RWPE2 (cell line): ENCODE measurements around the gene AGBL4.

ENCODE experiments used
- ATAC-seq: fragments of 200-7000 bp; cut with Tn5 transposase; 3 replicates; pipeline ENCODE4 v1.9.1; 2021; ENCODE audit warnings: low read depth
- DNase-seq: peaks from one replicate; pipeline ENCODE4 v3.0.0-alpha.2; 2020; ENCODE audit warnings: low spot score
- H3K27ac ChIP-seq: fragments of 450-650 bp; 2 replicates; pipeline ENCODE4 v1.5.1; 2017; ENCODE audit warnings: mild to moderate bottlenecking; ENCODE audit not compliant: poor library complexity, severe bottlenecking
- H3K27me3 ChIP-seq: fragments of 250-450 bp; sonication (Bioruptor Pico); 2 replicates; pipeline ENCODE4 v1.5.1; 2021; ENCODE audit warnings: mild to moderate bottlenecking, moderate library complexity; ENCODE audit not compliant: insufficient read depth, poor library complexity, severe bottlenecking
- H3K36me3 ChIP-seq: fragments of 250-450 bp; sonication (Bioruptor Pico); 2 replicates; pipeline ENCODE4 v1.5.1; 2020; ENCODE audit warnings: low read depth, mild to moderate bottlenecking, moderate library complexity
- H3K4me1 ChIP-seq: fragments of 250-450 bp; sonication (Bioruptor Pico); 2 replicates; pipeline ENCODE4 v1.5.1; 2021; ENCODE audit warnings: mild to moderate bottlenecking, moderate library complexity; ENCODE audit not compliant: insufficient read depth, poor library complexity, severe bottlenecking
- H3K4me3 ChIP-seq: fragments of 250-450 bp; sonication (Bioruptor Pico); 2 replicates; pipeline ENCODE4 v1.5.1; 2021; ENCODE audit warnings: mild to moderate bottlenecking, moderate library complexity; ENCODE audit not compliant: severe bottlenecking
- H3K9me3 ChIP-seq: fragments of 250-450 bp; sonication (Bioruptor Pico); 2 replicates; pipeline ENCODE4 v1.5.1; 2021; ENCODE audit warnings: mild to moderate bottlenecking, moderate library complexity; ENCODE audit not compliant: severe bottlenecking
- TF ChIP-seq, protein P1 (sequence below): fragments of 450-650 bp; IDR thresholded peaks from one replicate; pipeline ENCODE4 v1.5.1; 2017; ENCODE audit warnings: mild to moderate bottlenecking, moderate library complexity; ENCODE audit not compliant: poor library complexity, severe bottlenecking

The AGBL4 gene

DNA sequence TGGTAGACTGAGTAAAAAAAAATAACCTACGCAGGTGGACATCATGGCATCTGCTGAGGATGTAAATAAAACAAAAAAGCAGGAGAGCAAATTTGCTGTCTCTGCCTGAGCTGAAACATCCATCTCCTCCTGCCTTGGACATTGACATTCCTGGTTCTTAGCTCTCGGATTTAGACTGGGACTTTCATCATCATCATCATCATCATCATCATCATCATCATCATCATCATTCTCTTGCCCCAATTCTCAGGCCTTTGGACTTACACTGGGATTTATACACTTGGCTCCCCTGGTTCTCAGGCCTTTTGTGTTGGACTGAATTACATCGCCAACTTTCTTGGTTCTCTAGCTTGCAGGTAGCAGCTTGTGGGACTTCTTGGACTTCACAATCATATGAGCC, 938.7 kb downstream of the AGBL4 start:
- Histone ChIP-seq H3K27ac (no peak overlapping the region), H3K4me1 (no peaks in the 10 kb centered on the region), H3K9me3 (no peaks in the 10 kb centered on the region), H3K36me3 (no peaks in the 10 kb centered on the region), H3K4me3 (no peak overlapping the region), H3K27me3 (no peaks in the 10 kb centered on the region)
- TF ChIP-seq, protein P1, sequence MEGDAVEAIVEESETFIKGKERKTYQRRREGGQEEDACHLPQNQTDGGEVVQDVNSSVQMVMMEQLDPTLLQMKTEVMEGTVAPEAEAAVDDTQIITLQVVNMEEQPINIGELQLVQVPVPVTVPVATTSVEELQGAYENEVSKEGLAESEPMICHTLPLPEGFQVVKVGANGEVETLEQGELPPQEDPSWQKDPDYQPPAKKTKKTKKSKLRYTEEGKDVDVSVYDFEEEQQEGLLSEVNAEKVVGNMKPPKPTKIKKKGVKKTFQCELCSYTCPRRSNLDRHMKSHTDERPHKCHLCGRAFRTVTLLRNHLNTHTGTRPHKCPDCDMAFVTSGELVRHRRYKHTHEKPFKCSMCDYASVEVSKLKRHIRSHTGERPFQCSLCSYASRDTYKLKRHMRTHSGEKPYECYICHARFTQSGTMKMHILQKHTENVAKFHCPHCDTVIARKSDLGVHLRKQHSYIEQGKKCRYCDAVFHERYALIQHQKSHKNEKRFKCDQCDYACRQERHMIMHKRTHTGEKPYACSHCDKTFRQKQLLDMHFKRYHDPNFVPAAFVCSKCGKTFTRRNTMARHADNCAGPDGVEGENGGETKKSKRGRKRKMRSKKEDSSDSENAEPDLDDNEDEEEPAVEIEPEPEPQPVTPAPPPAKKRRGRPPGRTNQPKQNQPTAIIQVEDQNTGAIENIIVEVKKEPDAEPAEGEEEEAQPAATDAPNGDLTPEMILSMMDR, result no peak
- DNase-seq, result no peak
- no peak for ATAC-seq

DNA sequence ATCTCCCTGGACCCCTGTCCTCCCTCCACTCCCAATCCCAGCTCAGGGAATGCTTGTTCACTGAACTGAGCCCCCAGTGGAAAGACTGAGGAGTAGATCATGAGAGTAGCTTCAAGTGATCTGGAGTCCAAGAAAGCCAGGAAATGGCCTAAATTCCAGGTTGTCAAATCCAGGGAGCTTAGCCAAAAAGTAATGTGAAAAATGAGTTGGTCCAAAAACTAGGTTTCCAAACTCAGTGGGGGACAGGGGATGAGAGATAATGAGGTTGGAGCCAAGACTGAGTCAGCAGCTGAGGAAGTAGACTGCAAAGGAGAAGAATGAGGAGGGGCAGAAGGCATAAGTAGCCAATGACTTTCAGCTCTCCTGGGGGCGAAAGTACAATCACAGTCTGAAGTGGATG, 963.0 kb downstream of the AGBL4 start:
- Histone ChIP-seq H3K9me3 (no peaks in the 10 kb centered on the region), H3K4me3 (no peak overlapping the region), H3K4me1 (no peaks in the 10 kb centered on the region), H3K27ac (no peak overlapping the region), H3K27me3 (no peaks in the 10 kb centered on the region), H3K36me3 (no peaks in the 10 kb centered on the region)
- ATAC-seq (no peak), DNase-seq (no peak)
- TF ChIP-seq, protein P1, result no peak

DNA sequence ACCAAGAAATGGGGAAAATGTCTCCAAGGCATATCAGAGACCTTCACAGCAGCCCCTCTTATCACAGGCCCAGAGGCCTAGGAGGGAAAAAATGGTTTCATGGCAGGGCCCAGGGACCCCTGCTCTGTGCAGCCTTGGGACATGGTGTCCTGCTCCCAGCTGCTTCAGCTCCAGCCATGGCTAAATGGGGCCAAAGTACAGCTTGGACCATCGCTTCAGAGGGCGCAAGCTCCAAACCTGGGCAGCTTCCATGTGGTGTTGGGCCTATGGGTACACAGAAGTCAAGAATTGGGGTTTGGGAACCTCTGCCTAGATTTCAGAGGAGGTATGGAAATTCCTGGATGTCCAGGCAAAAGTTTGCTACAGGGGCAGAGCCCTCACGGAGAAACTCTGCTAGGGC, 964.7 kb downstream of the AGBL4 start:
- Histone ChIP-seq H3K4me3 (no peak overlapping the region), H3K36me3 (no peaks in the 10 kb centered on the region), H3K4me1 (no peaks in the 10 kb centered on the region), H3K27ac (no peak overlapping the region), H3K9me3 (peaks cover 2% of the 10 kb centered on the region), H3K27me3 (no peaks in the 10 kb centered on the region)
- ATAC-seq, result no peak
- TF ChIP-seq, protein P1, result no peak
- no peak for DNase-seq

DNA sequence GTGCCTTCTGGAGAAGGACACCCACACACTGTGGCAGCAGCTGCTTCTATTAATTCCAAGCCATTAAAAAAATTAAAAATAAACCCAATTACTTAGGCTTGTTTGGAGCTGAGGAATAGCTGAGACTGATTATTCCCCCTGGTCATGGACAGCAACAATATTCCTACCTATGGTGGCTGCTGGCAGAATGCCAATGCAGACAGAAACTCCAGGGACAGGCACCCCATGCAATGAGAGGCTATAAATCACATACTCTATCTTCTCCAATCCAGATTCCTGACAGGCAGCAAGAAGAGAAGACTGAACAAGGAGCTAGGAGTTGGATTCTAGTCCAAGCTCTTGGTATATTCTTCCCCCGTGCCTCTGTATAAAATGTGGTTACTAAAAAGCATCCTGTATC, 971.7 kb downstream of the AGBL4 start:
- Histone ChIP-seq H3K9me3 (peaks cover 2% of the 10 kb centered on the region), H3K27ac (no peak overlapping the region), H3K4me1 (no peaks in the 10 kb centered on the region), H3K27me3 (no peaks in the 10 kb centered on the region), H3K36me3 (no peaks in the 10 kb centered on the region), H3K4me3 (no peak overlapping the region)
- TF ChIP-seq, protein P1, result no peak
- no peak for ATAC-seq
- no peak for DNase-seq

DNA sequence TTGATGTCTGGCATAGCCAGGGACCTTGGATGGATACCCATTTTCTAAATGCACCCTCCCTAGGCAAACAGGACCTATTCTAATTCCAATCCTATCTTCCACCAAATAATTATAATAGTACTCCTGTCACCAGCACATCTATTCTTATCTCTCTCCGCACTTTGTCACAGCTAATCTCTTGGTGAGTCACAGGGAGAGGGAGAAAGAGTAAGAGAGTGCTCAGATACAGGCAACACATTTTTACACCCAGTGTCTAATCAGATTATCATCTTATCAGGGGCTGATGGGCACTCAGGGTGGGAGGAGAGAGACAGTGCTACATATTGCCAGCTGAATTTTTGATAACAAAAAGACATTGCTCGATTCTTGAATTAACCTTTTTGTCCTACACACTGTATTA, 972.1 kb downstream of the AGBL4 start:
- no peak overlapping the region for H3K27ac ChIP-seq
- peaks cover 2% of the 10 kb centered on the region for H3K9me3 ChIP-seq
- H3K27me3 ChIP-seq, result no peaks in the 10 kb centered on the region
- no peaks in the 10 kb centered on the region for H3K4me1 ChIP-seq
- H3K4me3 ChIP-seq, result no peak overlapping the region
- TF ChIP-seq, protein P1, result no peak
- ATAC-seq, result no peak
- H3K36me3 ChIP-seq, result no peaks in the 10 kb centered on the region
- no peak for DNase-seq
